Upper lobe of left lung (tissue), 6 donors: Measurements from ENCODE around the gene PAX7. TPM values are rescaled to one million over a fixed set of nuclear protein-coding genes. Genes with fewer than 3 reads are reported as not detected.

Experiments used
- ATAC-seq, 2 donors: fragments of 200-7000 bp; cut with Tn5 transposase; one replicate each; pipeline ENCODE4 v1.9.1; 2022; ENCODE audit warnings: mild to moderate bottlenecking in 2 of 2, moderate library complexity in 2 of 2; ENCODE audit not compliant: low FRiP score in 2 of 2
- DNase-seq, 2 donors: peaks; one replicate each; pipeline ENCODE4 v3.0.0-alpha.2; 2019 to 2020
- H3K27ac ChIP-seq, 4 donors: fragments of 200-600 bp; sonication (generic); one replicate each; pipeline ENCODE4 v1.5.1; 2016 to 2019
- H3K27me3 ChIP-seq, 4 donors: fragments of 200-600 bp; sonication (generic); one replicate each; pipeline ENCODE4 v1.5.1; 2017 to 2019
- H3K36me3 ChIP-seq, 4 donors: fragments of 200-600 bp; sonication (generic); one replicate each; pipeline ENCODE4 v1.5.1; 2016 to 2019
- H3K4me1 ChIP-seq, 4 donors: fragments of 200-600 bp; sonication (generic); one replicate each; pipeline ENCODE4 v1.5.1; 2018 to 2019
- H3K4me3 ChIP-seq, 4 donors: fragments of 200-600 bp; sonication (generic); one replicate each; pipeline ENCODE4 v1.5.1; 2017 to 2019; ENCODE audit warnings: mild to moderate bottlenecking in 2 of 4, moderate library complexity in 1 of 4
- H3K9me3 ChIP-seq, 4 donors: fragments of 200-600 bp; sonication (generic); one replicate each; pipeline ENCODE4 v1.5.1; 2018 to 2019
- CTCF ChIP-seq, 6 experiments: fragments of 450-650 bp in 4 of 6; fragments of 200-600 bp in 2 of 6; sonication (generic) in 2 of 6; IDR thresholded peaks; one replicate each; pipeline ENCODE4 v1.5.1; 2016 to 2019; ENCODE audit warnings: antibody characterized with exemption in 6 of 6
- EP300 ChIP-seq, 4 donors: sonication (generic); formaldehyde crosslinking; IDR thresholded peaks; one replicate each; pipeline ENCODE4 v1.5.1; 2017; ENCODE audit warnings: antibody characterized with exemption in 4 of 4, control low read depth in 2 of 4
- POLR2A ChIP-seq, 4 donors: fragments of 450-650 bp; IDR thresholded peaks; one replicate each; pipeline ENCODE4 v1.5.1; 2016 to 2017; ENCODE audit warnings: antibody characterized with exemption in 4 of 4, mild to moderate bottlenecking in 2 of 4
- POLR2AphosphoS5 ChIP-seq, 2 donors: sonication (generic); formaldehyde crosslinking; IDR thresholded peaks; one replicate each; pipeline ENCODE4 v1.5.1; 2017; ENCODE audit warnings: antibody characterized with exemption in 2 of 2
- WGBS, 2 donors: methylation state at CpG; one replicate each; pipeline ENCODE4 v1.1.5; 2017 to 2018; 5-methylcytosine and 5-hydroxymethylcytosine counted together
- total RNA-seq, 6 donors: library from RNA; depleted of rRNA in 4 of 6; stranded (reverse); fragments of >200 nt in 4 of 6; gene quantifications; one replicate each; pipeline versions ENCODE4 v1.1.0 to v1.2.1, GENCODE V29; 2016 to 2021
- donor health status: DM: no; HTN: no; CAD: no; lungs with moderate emphysema.
- donor health status: DM: no; HTN: yes; CAD: no; lungs with severe emphysema.

The PAX7 gene
- total RNA-seq, 6 donors from 2014 or later, result not detected

GRCh38 chr1:18752409-18752808, 121.8 kb downstream of the PAX7 start:
- H3K4me3 ChIP-seq, result no peak overlapping the region
- H3K27ac ChIP-seq, result no peak overlapping the region
- H3K9me3 ChIP-seq, result peaks cover 0 to 6% (median 2%) of the 10 kb centered on the region in 4 donors
- H3K27me3 ChIP-seq, result no peaks in the 10 kb centered on the region
- H3K4me1 ChIP-seq, result no peaks in the 10 kb centered on the region
- DNase-seq, result no peak
- no peaks in the 10 kb centered on the region for H3K36me3 ChIP-seq
- TF ChIP-seq CTCF (IDR thresholded peaks at IDR 0.05), result no peak
- TF ChIP-seq POLR2AphosphoS5 (IDR thresholded peaks at IDR 0.05), result no peak
- TF ChIP-seq EP300 (IDR thresholded peaks at IDR 0.05), result no peak
- TF ChIP-seq POLR2A (IDR thresholded peaks at IDR 0.05), result no peak
- ATAC-seq, result no peak

- H3K27me3 ChIP-seq, result no peaks in the 10 kb centered on the region
- no peaks in the 10 kb centered on the region for H3K36me3 ChIP-seq
- H3K4me1 ChIP-seq, result no peaks in the 10 kb centered on the region
- DNase-seq (no peak), ATAC-seq (no peak)
- H3K27ac ChIP-seq, result no peak overlapping the region
- H3K4me3 ChIP-seq, result no peak overlapping the region
- 91 to 94% methylated on average over 3 of the region's 3 CpGs for WGBS, 2 donors
- TF ChIP-seq CTCF (IDR thresholded peaks at IDR 0.05) (no peak), EP300 (IDR thresholded peaks at IDR 0.05) (no peak), POLR2AphosphoS5 (IDR thresholded peaks at IDR 0.05) (no peak)
- no peaks in the 10 kb centered on the region for H3K9me3 ChIP-seq
Measured at GRCh38 chr1:18760156-18760555, 129.5 kb downstream of the PAX7 start.

GRCh38 chr1:18761948-18762840, 131.5 kb downstream of the PAX7 start:
- no peaks in the 10 kb centered on the region for H3K36me3 ChIP-seq
- no peaks in the 10 kb centered on the region for H3K27me3 ChIP-seq
- H3K4me1 ChIP-seq, result no peaks in the 10 kb centered on the region
- H3K9me3 ChIP-seq, result no peaks in the 10 kb centered on the region
- ATAC-seq, result no peak
- no peak overlapping the region for H3K27ac ChIP-seq
- 63 to 72% methylated on average over 11 to 14 of the region's 14 CpGs for WGBS, 2 donors
- TF ChIP-seq POLR2A (IDR thresholded peaks at IDR 0.05), result no peak
- no peak for TF ChIP-seq POLR2AphosphoS5 (IDR thresholded peaks at IDR 0.05)
- no peak for TF ChIP-seq EP300 (IDR thresholded peaks at IDR 0.05)
- no peak for DNase-seq
- no peak overlapping the region for H3K4me3 ChIP-seq

GRCh38 chr1:18764362-18764761, 133.7 kb downstream of the PAX7 start:
- TF ChIP-seq CTCF (IDR thresholded peaks at IDR 0.05) (no peak), POLR2AphosphoS5 (IDR thresholded peaks at IDR 0.05) (no peak), POLR2A (IDR thresholded peaks at IDR 0.05) (no peak), EP300 (IDR thresholded peaks at IDR 0.05) (no peak)
- Histone ChIP-seq H3K4me1 (no peaks in the 10 kb centered on the region), H3K27ac (no peak overlapping the region), H3K27me3 (no peaks in the 10 kb centered on the region), H3K4me3 (no peak overlapping the region), H3K36me3 (no peaks in the 10 kb centered on the region), H3K9me3 (no peaks in the 10 kb centered on the region)
- no peak for DNase-seq
- no peak for ATAC-seq
- WGBS, 2 donors, result 57 to 73% methylated on average over 4 to 6 of the region's 7 CpGs

GRCh38 chr1:18765725-18766124, 135.1 kb downstream of the PAX7 start:
- Histone ChIP-seq H3K27ac (no peak overlapping the region), H3K9me3 (no peaks in the 10 kb centered on the region), H3K36me3 (no peaks in the 10 kb centered on the region), H3K27me3 (peaks cover 0 to 5% (median 0%) of the 10 kb centered on the region in 4 donors), H3K4me1 (no peaks in the 10 kb centered on the region), H3K4me3 (no peak overlapping the region)
- 71 to 82% methylated on average over 6 to 7 of the region's 7 CpGs for WGBS, 2 donors
- DNase-seq, result no peak
- ATAC-seq, result no peak
- TF ChIP-seq CTCF (IDR thresholded peaks at IDR 0.05), result no peak
